Activated CD4-positive, alpha-beta T cell treated with anti-CD3 and anti-CD28 coated beads, Interleukin-10, Interleukin-2, amounts not matched to agents 100 ng/mL and 50 ng/mL, durations not matched to agents 16 hours and 8 hours (primary cell): Measurements from ENCODE around the gene UBASH3B.
"Not testable (repeated sequence)": the region's sequence is repeated elsewhere in the genome, so short reads cannot be mapped to it uniquely, and the experiment has no call there.

Experiments used
- DNase-seq: peaks from one replicate; pipeline ENCODE4 v3.0.0-alpha.2; 2020

The UBASH3B gene

GRCh38 chr11:122820158-122820557 lies 164.6 kb downstream of the UBASH3B start:
- DNase-seq: no peak

GRCh38 chr11:122821169-122821568 lies 165.6 kb downstream of the UBASH3B start:
- DNase-seq: no peak

GRCh38 chr11:122822241-122822640 lies 166.7 kb downstream of the UBASH3B start:
- no peak for DNase-seq

- no peak for DNase-seq
These were observed 168.0 kb downstream of the UBASH3B start for GRCh38 chr11:122823564-122823963.

GRCh38 chr11:122829371-122829770 lies 173.8 kb downstream of the UBASH3B start:
- DNase-seq: not testable (repeated sequence)

- DNase-seq: not testable (repeated sequence)
These were observed 176.8 kb downstream of the UBASH3B start for GRCh38 chr11:122832297-122832696.

GRCh38 chr11:122832721-122833470 lies 177.4 kb downstream of the UBASH3B start:
- no peak for DNase-seq

- no peak for DNase-seq
These were observed 178.4 kb downstream of the UBASH3B start for GRCh38 chr11:122833846-122834464.

GRCh38 chr11:122836916-122837315 lies 181.4 kb downstream of the UBASH3B start:
- DNase-seq: no peak

- no peak for DNase-seq
These were observed 182.2 kb downstream of the UBASH3B start for GRCh38 chr11:122837528-122838346.

- DNase-seq: peak; percentile 23
These were observed 188.0 kb downstream of the UBASH3B start for GRCh38 chr11:122843281-122844141.

- no peak for DNase-seq
These were observed 191.9 kb downstream of the UBASH3B start for GRCh38 chr11:122847466-122847865.

- DNase-seq: no peak
These were observed 192.7 kb downstream of the UBASH3B start for GRCh38 chr11:122848186-122848585.

- peak; percentile 55 for DNase-seq
These were observed 194.6 kb downstream of the UBASH3B start for GRCh38 chr11:122850076-122850631.

- peak; percentile 38 for DNase-seq
These were observed 195.9 kb downstream of the UBASH3B start for GRCh38 chr11:122851366-122851966.

GRCh38 chr11:122852074-122852795 lies 196.7 kb downstream of the UBASH3B start:
- DNase-seq: peak; percentile 52

- DNase-seq: no peak
These were observed 197.3 kb downstream of the UBASH3B start for GRCh38 chr11:122852796-122853160.

- DNase-seq: no peak
These were observed 197.7 kb downstream of the UBASH3B start for GRCh38 chr11:122853261-122853660.

GRCh38 chr11:122853971-122854446 lies 198.5 kb downstream of the UBASH3B start:
- peak; percentile 71 for DNase-seq

- DNase-seq: no peak
These were observed 206.1 kb downstream of the UBASH3B start for GRCh38 chr11:122861631-122862030.

GRCh38 chr11:122862091-122862490 lies 206.6 kb downstream of the UBASH3B start:
- no peak for DNase-seq
